GM18858 (cell line): ENCODE results near the gene ABCC4.
A peak's percentile ranks its signal among the peaks of the same experiment; 100 is the strongest.

Experiments
- ATAC-seq: cut with Tn5 transposase; IDR thresholded peaks from one replicate; pipeline ENCODE4 v1.9.1; 2021; ENCODE audit not compliant: unreplicated experiment

The ABCC4 gene

DNA sequence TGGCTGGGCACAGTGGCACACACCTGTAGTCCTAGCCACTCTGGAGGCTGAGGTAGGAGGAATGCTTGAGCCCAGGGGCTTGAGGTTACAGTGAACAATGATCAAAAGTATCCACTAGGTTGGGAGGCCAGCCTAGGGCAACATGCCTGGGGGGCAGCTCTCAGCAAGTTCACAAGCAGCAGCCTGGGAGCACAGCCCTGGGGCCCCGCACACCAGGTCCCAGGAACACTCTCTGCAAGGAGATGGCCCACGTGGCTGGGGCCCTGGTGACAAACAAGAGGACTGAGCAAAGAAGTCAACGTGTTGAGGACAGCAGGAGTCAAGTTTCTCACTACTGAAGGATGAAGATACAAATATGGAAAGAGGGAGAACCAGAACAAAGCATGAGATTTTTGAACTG lies 39.3 kb downstream of the ABCC4 start:
- no peak for ATAC-seq

- peak; percentile 59 for ATAC-seq
Observed at GRCh38 chr13:95260031-95260525, 41.2 kb downstream of the ABCC4 start.

DNA sequence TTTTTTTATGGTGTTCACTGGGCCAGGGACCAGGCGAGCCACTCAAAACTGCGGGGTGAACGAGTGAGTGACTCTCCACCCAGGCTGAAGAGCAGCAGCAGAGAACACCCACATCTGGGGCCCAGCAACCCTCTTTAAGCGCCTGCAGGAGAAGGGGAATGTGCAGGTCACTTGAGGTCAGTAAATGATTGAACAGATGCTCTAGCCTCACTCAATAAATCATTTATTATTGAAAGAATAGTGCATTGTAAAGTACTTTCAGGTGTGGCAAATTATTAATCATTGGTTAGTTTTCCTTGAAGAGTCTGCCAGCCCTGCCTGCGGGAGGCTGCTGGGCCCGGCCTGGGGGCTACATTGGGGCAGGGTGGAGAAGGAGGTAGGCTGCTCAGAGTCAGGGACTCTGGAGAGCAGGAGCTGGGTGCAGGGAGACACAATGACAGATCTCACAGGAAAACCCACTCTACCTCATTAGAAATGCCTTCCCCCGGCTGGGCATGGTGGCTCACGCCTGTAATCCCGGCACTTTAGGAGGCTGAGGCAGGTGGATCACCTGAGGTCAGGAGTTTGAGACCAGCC lies 42.5 kb downstream of the ABCC4 start:
- ATAC-seq = no peak

DNA sequence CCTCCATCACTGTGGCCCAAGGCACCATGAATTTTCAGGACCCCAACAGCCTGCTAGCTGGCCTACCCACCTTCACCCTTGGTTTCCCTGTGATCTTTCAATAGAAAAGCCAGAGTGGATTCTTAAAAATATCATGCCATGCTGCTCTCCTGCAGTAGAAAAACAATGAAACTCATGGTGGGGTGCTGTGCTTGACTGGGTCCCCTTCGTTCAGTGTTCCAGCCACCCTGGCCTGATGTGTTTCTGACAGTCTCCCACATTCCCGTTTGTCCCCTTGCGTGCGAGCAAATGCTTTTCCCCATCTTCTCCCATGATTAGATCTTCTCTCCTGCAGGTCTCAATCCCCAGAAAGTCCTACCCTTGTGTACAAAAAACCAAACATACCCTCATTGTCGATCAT lies 43.2 kb downstream of the ABCC4 start:
- ATAC-seq = no peak

DNA sequence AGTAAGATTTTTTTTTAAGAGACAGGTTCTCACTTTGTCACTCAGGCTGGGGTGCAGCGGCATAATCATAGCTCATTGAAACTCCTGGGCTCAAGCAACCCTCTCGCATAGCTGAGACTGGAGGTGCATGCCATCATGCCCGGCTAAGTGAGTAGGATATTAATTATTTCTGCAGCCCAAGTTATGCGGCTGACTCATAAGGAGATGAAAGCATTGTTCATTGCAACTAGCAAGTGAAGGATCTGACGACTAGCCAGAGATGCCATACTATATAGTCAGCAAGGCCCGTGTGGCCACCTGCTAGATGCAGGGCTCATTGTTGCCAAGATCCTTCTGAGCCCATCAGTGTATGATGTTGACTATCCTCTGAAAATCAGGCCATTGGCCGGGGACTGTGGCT lies 45.2 kb downstream of the ABCC4 start:
- ATAC-seq = no peak

DNA sequence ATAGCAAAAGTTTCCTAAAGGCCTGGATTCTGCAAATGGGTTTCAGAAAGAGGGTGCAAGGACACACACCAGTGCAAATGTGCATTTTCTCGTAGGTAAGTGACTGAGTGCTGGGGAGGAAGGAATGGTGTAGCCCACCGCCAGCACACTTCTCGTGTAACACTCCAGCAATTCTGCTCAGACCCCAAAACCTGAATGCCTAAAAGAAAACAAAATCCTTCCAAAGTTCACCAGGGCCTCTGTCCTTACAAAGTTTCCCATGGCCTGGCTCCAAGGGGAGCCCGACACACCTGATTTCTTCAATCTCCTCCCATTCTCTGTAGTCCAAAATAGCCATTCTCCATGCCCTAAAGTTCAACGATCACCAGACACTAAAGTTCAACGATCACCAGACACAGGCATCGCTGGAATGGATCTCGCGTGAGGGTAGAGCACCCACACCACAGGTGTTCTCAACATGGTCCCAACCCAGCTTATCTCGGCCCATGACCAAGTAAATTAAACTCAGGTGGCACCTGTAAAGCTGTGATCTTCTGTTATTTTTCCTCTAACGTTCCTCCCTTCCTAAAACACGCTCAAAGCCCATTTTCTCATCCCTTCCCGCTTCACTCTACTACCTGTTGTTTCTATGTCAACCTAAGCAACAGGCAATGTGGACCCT lies 46.0 kb downstream of the ABCC4 start:
- no peak for ATAC-seq

DNA sequence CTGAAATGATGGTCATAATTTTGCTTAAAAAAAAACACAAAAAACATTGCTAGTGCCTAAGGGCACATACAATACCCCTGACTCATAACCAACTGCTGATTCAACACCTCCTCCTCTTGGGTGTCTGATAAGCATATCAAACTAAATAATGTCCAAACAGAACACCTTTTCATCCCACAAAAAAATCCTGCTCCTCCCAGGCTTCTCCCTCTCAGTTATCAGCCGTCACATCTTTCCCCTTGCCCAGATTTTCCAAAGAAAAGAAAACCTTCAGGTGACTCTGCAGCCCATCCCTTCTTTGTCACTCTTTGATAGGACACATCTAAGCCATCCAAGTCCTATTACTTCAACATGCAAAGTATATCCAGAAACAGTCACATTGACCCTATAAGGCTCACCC lies 46.9 kb downstream of the ABCC4 start:
- ATAC-seq = no peak

DNA sequence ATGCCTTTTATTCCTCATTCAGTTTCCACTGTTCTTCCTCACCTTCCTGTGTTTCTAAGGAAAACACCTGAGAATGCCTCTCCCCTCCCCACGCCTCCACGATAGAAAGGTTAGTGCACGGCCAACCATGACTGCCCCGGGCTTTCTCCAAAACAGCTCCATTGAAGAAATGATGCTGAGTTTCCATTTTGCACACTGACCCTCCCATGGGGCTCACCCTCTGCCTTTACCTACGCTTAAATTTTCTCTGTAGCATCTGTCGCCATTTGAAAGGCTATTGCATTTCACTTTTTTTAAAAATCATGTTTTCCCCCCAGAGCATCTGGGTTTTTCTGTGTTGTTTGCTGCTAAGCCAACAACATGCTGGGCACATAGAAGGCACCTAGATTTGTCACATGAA lies 48.2 kb downstream of the ABCC4 start:
- no peak for ATAC-seq

GRCh38 chr13:95251641-95252040 lies 49.6 kb downstream of the ABCC4 start:
- peak; percentile 35 for ATAC-seq

- ATAC-seq = no peak
Observed at GRCh38 chr13:95250961-95251360, 50.3 kb downstream of the ABCC4 start.

GRCh38 chr13:95248953-95249352 lies 52.3 kb downstream of the ABCC4 start:
- no peak for ATAC-seq

DNA sequence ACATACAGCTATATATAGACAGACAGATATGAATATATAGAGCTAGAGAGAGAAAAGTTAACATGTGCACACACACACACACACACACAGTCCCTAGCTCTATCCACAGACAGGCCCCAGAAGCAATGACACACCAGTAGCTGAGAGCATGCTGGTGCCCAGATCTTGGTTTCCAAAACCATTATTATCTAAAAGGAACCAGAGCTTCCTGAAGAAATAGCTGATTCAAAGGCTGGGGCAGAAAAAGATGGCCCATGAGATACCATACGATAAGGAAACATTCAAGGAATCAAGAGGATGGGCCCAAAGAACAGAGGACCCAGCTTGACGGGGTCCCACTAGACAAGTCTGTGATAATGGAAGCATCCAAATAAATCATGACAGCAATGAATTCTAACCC lies 53.4 kb downstream of the ABCC4 start:
- no peak for ATAC-seq

DNA sequence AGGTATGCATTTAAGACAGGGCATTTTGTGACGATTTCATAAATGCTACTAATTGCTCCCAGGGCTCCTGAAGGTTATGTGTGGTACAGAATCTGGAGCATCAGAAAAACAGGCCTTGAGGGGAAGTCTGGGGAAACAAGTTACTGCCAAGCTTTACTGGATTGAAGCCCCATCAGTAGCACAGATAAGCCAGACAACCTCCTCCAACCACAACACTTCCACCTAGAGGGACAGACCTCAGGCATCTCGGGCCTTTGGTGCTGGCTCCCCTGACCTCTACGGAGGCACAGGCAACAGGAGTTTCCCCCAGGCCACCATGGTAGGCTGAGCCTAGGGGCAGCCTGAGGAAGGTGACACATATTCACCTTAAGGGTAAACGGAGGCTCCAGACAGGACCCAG lies 54.1 kb downstream of the ABCC4 start:
- ATAC-seq = no peak

GRCh38 chr13:95246292-95247082 lies 54.8 kb downstream of the ABCC4 start:
- ATAC-seq = no peak

- ATAC-seq = peak; percentile 64
Observed at GRCh38 chr13:95245071-95245470, 56.2 kb downstream of the ABCC4 start.

GRCh38 chr13:95243207-95243606 lies 58.0 kb downstream of the ABCC4 start:
- no peak for ATAC-seq

DNA sequence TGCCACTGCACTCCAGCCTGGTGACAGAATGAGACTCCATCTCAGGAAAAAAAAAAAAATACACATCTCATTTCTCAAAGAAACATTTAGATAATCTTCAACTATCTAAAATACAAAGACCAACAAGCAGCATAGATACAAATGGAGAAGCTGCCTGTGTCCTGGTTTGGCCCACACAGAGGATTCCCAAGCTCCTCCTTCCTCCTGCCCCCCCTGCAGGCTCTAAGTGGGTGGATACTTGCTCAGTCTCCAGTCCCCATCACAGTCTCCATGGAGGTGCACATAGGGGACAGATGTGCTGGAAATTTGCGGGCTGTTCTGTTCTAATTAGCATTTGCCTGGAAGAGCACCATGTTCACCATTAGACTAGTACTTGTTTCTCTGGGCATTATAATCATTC lies 59.9 kb downstream of the ABCC4 start:
- no peak for ATAC-seq

- peak; percentile 59 for ATAC-seq
Observed at GRCh38 chr13:95239283-95239682, 62.0 kb downstream of the ABCC4 start.

DNA sequence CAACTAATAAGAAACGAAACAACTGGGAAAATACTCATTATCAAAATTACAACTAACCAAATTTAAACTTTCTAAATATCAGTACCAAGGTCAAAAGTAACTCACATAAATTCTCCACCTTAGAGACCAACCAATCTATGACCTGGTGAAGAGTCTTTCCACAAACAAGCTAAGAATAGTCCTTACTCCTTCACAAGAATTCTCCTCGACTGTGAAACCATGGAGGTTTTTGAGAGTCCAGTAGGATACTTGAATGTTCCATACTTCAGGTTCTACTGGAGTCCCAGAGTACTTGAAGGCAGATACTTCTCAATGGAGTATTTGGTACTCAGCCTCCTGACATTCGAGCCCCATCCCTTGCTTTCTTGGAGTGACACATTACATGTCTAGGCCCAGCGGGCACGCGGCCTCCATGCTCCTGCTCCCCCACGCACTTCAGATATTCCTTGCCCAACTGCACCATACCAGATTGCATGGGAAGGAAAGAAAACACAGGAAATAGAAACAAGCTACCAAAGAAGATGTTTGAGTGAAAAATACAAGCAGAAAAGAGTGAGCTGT lies 63.9 kb downstream of the ABCC4 start:
- no peak for ATAC-seq

DNA sequence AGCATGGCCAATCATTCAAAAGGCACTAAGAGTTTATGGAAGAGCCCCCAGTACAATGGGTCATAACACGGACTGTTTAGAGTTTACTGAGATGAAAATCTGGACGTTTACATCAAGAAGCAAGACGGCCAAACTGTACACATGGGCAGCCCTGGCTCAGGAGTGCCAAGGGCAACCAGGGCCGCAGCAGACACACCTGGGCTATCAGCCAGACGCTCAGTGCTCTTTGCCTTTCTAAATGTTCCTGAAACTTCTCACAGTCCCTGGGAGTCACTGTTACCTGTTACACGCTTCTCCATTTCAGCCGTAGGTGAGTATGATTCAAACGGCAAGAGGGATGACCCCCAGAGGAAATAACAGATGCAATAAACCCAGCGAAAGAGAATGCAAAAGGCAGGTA lies 64.5 kb downstream of the ABCC4 start:
- no peak for ATAC-seq

DNA sequence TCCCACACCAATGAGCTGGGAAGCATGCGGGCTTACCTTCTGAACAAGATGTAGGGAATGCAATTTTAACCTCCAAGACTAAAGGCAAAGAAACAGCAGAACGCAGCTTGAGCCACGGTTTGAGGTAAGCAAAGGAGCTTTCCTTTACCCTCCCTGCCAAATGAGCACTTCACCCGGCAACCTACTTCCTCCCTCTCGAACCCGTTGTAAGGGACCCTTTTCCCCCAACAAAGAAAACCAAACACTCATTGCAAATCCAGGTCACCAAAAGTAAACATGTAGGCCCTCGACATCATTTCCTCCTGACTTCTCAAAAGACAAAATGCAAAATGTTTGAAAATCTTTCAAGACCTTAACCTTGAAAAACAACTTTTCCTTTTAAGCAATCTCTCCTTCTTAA lies 65.3 kb downstream of the ABCC4 start:
- ATAC-seq = no peak

DNA sequence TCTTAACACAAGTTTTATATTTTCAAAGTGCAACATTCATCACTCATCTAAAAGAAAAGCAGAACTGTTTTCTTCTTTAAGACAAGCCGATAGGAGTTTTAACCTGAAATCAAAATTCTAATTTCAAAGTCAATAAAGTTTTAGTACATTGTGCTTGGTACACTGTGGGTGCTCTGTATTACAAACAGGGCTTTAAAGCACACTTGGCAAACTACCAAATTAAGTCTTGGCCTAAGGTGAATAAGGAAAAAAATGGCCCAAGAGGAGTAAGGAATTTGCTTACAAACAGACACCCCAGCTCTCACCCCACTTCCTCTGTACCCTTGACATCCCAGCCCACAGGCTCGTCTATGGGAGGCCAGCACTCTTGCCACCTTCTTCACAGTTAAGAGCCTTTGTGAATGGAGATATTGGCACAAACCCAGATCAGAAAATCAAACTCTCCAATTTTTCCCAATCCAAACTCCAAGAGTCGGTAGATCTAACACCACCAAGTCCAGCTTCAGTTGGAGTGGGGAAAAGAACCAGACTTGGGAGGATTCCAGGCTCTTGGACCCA lies 66.0 kb downstream of the ABCC4 start:
- no peak for ATAC-seq
